Measurements from ENCODE around the gene ZNF22.

The ZNF22 gene

GRCh38 chr10:44977287-44978212 lies 23.2 kb upstream of the ZNF22 start:
- no peak for DNase-seq (ENCODE audit: low spot score)

GRCh38 chr10:44978213-44978569 lies 22.5 kb upstream of the ZNF22 start:
- no peak for DNase-seq (ENCODE audit: low spot score)

GRCh38 chr10:44978570-44979280 lies 22.0 kb upstream of the ZNF22 start, which contains the start of gene DEPP1:
Gene DEPP1, minus strand, starts transcription at chr10:44978809. Its CDS starts 779 bp downstream, at chr10:44978030.
- peak; percentile 77 for DNase-seq (ENCODE audit: low spot score)

- DNase-seq (ENCODE audit: low spot score), result no peak
Measured at GRCh38 chr10:44979281-44980191, 21.2 kb upstream of the ZNF22 start.

GRCh38 chr10:44980309-44981171 lies 20.2 kb upstream of the ZNF22 start:
- no peak for DNase-seq (ENCODE audit: low spot score)

- DNase-seq (ENCODE audit: low spot score), result peak; percentile 87
Measured at GRCh38 chr10:44981172-44982113, 19.3 kb upstream of the ZNF22 start.

GRCh38 chr10:44982114-44982460 lies 18.6 kb upstream of the ZNF22 start:
- DNase-seq (ENCODE audit: low spot score), result no peak

GRCh38 chr10:44982496-44982895 lies 18.2 kb upstream of the ZNF22 start:
- no peak for DNase-seq (ENCODE audit: low spot score)

- no peak for DNase-seq (ENCODE audit: low spot score)
Measured at GRCh38 chr10:44983066-44983894, 17.4 kb upstream of the ZNF22 start.

- DNase-seq (ENCODE audit: low spot score), result no peak
Measured at GRCh38 chr10:44983895-44984278, 16.8 kb upstream of the ZNF22 start.

GRCh38 chr10:44984671-44985101 lies 16.0 kb upstream of the ZNF22 start:
- DNase-seq (ENCODE audit: low spot score), result no peak

GRCh38 chr10:44985175-44985681 lies 15.5 kb upstream of the ZNF22 start:
- no peak for DNase-seq (ENCODE audit: low spot score)

- no peak for DNase-seq (ENCODE audit: low spot score)
Measured at GRCh38 chr10:44986179-44986578, 14.5 kb upstream of the ZNF22 start.

- DNase-seq (ENCODE audit: low spot score), result no peak
Measured at GRCh38 chr10:44986670-44987069, 14.1 kb upstream of the ZNF22 start.

GRCh38 chr10:44988957-44989585 lies 11.7 kb upstream of the ZNF22 start:
- no peak for DNase-seq (ENCODE audit: low spot score)

- DNase-seq (ENCODE audit: low spot score), result no peak
Measured at GRCh38 chr10:44989597-44990301, 11.0 kb upstream of the ZNF22 start.

- DNase-seq (ENCODE audit: low spot score), result no peak
Measured at GRCh38 chr10:44990302-44990655, 10.4 kb upstream of the ZNF22 start.

GRCh38 chr10:44990965-44991364 lies 9.8 kb upstream of the ZNF22 start:
- no peak for DNase-seq (ENCODE audit: low spot score)
